ENCODE measurements around the gene FHOD3.

FHOD3 gene

DNA sequence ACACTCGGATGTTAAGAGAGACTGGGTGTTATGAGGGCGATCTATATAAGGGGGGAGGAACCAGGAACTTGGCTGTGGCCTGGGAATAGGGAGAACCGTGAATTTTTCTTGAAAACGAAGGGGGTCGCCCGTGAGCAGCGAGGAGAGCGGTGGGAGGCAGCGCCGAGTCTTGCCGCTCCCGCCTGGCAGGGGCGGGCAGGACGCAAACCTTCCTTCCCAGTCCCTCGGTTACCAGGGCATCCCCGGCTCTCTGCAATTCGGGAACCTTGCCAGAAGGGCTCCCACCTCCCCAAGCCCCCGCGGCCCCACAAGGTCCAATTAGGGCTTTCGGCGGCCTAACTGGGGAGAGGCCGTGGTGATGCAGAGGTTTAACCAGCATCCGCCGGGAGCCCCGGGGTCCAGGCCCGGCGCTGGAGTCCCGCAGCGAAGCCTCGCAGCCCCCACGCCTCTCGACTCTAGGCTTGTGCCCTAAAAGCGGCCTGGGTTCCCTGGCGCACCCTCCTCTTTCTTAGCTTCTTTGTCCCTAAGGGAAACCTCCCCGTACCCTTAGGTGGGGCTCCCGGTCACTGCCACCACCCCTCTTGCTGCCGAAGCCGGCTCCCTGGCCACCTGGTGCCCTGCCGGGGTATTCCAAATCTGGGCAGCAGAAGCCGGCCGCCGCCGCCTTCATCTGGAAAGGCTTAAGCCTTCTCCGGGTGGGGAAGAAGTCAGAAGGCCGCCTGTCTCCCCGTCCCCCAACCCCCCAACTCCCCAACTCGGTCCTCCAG is 680 bp upstream of the FHOD3 start:
- Histone ChIP-seq H3K4me1 (ENCODE audit: control insufficient read depth, low read depth, low read length) (peaks cover 3% of the 10 kb centered on the region), H3K9me3 (ENCODE audit: control insufficient read depth, low read depth, low read length) (no peaks in the 10 kb centered on the region), H3K27me3 (ENCODE audit: control insufficient read depth, insufficient read depth, low read length) (peaks cover 52% of the 10 kb centered on the region), H3K36me3 (ENCODE audit: control insufficient read depth, low read depth, low read length) (no peaks in the 10 kb centered on the region), H3K27ac (ENCODE audit: low read length) (no peak overlapping the region), H3K9ac (ENCODE audit: low read length) (peak overlapping the region; percentile 48), H3K4me3 (ENCODE audit: low read length) (peak overlapping the region; percentile 72)

DNA sequence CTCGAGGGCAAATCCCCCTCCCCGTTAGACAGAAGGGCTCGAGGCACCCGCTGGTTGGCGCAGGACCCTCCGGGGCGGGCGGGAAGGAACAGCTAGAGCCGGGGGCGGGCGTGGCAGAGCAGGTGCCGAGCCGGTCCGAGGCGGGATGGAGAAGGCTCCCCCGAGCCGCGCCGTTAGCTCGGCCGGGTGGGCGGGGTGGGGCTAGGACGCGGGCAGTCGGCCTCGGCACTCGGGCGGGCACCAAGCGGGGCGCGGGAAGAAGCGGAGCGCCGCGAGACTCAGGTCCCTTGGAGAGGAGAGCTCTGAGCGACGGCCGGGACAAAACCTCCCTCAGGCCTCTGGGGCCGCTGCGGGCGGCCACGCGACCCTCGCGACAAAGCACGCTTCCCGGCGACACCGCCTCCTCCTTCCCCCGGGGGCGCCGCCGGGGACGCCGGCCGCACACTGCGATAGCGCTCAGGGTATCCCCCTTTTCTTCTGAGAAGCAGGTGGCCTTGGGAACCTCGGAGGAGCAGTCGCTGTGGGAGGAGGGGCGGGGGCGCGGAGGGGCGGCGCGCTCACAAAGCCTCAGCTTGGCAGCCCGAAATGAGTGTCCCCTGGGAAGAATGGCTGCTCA is 721 bp downstream of the FHOD3 start:
- Histone ChIP-seq H3K9ac (ENCODE audit: low read length) (peak overlapping the region; percentile 52), H3K9me3 (ENCODE audit: control insufficient read depth, low read depth, low read length) (no peaks in the 10 kb centered on the region), H3K36me3 (ENCODE audit: control insufficient read depth, low read depth, low read length) (no peaks in the 10 kb centered on the region), H3K4me3 (ENCODE audit: low read length) (peak overlapping the region; percentile 68), H3K4me1 (ENCODE audit: control insufficient read depth, low read depth, low read length) (peaks cover 4% of the 10 kb centered on the region), H3K27ac (ENCODE audit: low read length) (no peak overlapping the region), H3K27me3 (ENCODE audit: control insufficient read depth, insufficient read depth, low read length) (peaks cover 48% of the 10 kb centered on the region)

DNA sequence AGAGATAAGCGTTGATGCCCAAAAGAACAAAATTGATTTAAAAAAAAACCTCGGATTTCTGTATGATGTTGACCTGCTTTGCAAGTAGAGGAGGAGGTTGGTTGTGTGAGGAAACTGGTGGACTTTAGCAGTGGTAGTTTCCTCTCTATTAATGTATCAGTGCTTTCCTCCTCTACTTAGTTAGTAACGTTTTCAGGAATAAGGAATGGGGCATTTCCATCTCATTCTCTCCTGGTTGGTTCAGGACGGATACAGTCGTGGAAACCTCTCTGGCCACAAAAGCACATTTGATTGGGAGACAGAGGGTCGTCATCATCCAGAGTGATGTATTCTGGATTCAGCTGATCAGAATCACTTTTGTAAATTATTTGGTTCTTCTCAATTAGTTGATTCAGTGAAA is 1.5 kb downstream of the FHOD3 start:
- no peak overlapping the region for H3K9ac ChIP-seq (ENCODE audit: low read length)
- peaks cover 43% of the 10 kb centered on the region for H3K27me3 ChIP-seq (ENCODE audit: control insufficient read depth, insufficient read depth, low read length)
- H3K4me1 ChIP-seq (ENCODE audit: control insufficient read depth, low read depth, low read length), result peaks cover 8% of the 10 kb centered on the region
- no peak overlapping the region for H3K27ac ChIP-seq (ENCODE audit: low read length)
- H3K9me3 ChIP-seq (ENCODE audit: control insufficient read depth, low read depth, low read length), result no peaks in the 10 kb centered on the region
- H3K4me3 ChIP-seq (ENCODE audit: low read length), result peak overlapping the region; percentile 68
- no peaks in the 10 kb centered on the region for H3K36me3 ChIP-seq (ENCODE audit: control insufficient read depth, low read depth, low read length)

DNA sequence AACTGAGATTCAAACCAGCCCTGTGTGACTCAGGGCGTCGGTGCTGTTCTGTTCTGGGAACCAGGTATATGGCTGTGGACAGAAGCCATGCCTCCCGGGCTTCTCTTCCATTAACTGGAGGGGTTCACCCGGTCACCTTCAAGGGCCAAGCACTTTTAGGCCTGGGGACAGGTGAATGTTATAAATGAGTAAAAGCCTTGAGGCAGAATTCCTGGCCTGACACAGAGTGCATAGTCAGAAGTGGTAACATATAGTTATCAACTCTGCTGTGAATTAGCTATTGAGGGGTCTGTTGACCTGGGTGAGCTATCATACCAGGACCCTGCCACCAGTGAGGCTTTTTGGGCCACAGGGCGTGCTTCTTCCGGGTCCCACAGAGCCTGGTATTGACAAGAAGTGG is 2.7 kb downstream of the FHOD3 start:
- H3K36me3 ChIP-seq (ENCODE audit: control insufficient read depth, low read depth, low read length), result no peaks in the 10 kb centered on the region
- peaks cover 8% of the 10 kb centered on the region for H3K4me1 ChIP-seq (ENCODE audit: control insufficient read depth, low read depth, low read length)
- no peaks in the 10 kb centered on the region for H3K9me3 ChIP-seq (ENCODE audit: control insufficient read depth, low read depth, low read length)
- no peak overlapping the region for H3K9ac ChIP-seq (ENCODE audit: low read length)
- H3K27me3 ChIP-seq (ENCODE audit: control insufficient read depth, insufficient read depth, low read length), result peaks cover 31% of the 10 kb centered on the region
- no peak overlapping the region for H3K27ac ChIP-seq (ENCODE audit: low read length)
- no peak overlapping the region for H3K4me3 ChIP-seq (ENCODE audit: low read length)

DNA sequence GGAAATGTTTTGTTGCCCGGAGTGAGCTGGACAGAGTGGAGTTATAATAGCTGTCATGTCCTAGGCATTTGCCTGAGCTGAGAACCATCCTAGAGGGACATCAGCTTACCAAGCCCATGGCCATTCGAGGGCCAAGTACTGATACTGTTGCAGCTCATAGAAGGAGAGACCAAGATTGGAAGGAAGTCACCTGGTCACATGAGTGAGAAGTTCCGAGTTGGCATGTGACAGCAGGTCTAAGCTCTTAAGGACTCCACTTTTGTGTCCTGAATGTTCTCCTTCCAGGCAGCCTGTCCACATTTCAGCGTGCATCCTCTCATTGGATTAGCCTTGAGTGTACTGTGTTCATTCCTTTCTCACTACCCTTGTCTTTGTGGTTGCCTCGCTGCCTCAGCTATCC is 4.4 kb downstream of the FHOD3 start:
- Histone ChIP-seq H3K9ac (ENCODE audit: low read length) (no peak overlapping the region), H3K36me3 (ENCODE audit: control insufficient read depth, low read depth, low read length) (no peaks in the 10 kb centered on the region), H3K27me3 (ENCODE audit: control insufficient read depth, insufficient read depth, low read length) (peaks cover 18% of the 10 kb centered on the region), H3K4me3 (ENCODE audit: low read length) (no peak overlapping the region), H3K27ac (ENCODE audit: low read length) (no peak overlapping the region), H3K9me3 (ENCODE audit: control insufficient read depth, low read depth, low read length) (no peaks in the 10 kb centered on the region), H3K4me1 (ENCODE audit: control insufficient read depth, low read depth, low read length) (peaks cover 5% of the 10 kb centered on the region)

DNA sequence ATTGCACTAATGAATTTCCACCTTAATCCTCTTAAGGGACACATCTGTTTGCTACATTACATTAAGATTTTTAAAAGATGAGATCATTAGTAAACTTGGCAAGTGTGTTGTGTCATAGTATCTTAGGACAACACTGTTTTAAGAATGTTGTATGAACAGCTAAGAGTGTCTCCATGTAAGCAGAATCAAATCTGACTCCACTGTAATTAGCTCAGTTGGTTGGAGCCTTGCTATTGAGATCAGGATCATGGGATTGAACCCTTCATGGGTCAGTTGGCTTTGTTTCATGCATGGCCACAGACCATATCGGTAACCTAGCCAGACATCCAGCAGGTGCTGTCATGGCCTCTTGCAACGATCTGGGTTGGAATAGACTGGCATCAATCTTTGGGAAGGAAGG is 5.2 kb downstream of the FHOD3 start:
- no peak overlapping the region for H3K27ac ChIP-seq (ENCODE audit: low read length)
- peaks cover 5% of the 10 kb centered on the region for H3K4me1 ChIP-seq (ENCODE audit: control insufficient read depth, low read depth, low read length)
- no peaks in the 10 kb centered on the region for H3K36me3 ChIP-seq (ENCODE audit: control insufficient read depth, low read depth, low read length)
- H3K4me3 ChIP-seq (ENCODE audit: low read length), result no peak overlapping the region
- H3K9ac ChIP-seq (ENCODE audit: low read length), result no peak overlapping the region
- no peaks in the 10 kb centered on the region for H3K9me3 ChIP-seq (ENCODE audit: control insufficient read depth, low read depth, low read length)
- H3K27me3 ChIP-seq (ENCODE audit: control insufficient read depth, insufficient read depth, low read length), result peaks cover 18% of the 10 kb centered on the region

DNA sequence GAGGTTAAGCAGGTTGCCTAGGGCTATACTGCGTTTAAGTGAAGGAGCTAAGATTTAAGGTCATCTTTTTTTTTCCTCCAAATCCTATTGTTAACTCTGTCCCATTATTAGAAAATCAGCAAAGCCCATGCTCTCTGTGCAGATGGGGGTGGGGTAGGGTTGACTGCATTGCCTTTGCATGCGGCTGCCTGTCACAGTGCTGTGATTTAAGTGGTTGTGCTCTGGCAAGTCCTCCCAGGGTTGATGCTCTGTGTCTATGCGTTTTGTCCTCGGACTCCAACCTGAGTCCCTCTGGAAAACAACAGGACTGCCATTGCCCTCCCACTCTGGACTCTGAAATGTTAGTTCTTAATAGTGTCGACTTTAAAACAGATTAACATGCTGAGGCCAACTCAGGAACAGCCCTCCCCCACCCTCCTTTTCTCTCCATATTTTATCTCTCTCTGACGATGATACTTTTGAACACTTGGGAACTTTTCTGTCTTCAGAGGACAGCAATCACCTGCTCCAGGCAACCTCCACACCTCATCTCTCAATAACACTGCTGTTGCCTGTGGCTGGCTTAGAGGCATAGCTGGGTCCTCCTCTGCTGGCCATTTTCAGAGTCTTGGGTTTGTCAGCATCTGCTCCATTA is 5.8 kb downstream of the FHOD3 start:
- no peaks in the 10 kb centered on the region for H3K9me3 ChIP-seq (ENCODE audit: control insufficient read depth, low read depth, low read length)
- H3K4me3 ChIP-seq (ENCODE audit: low read length), result no peak overlapping the region
- no peaks in the 10 kb centered on the region for H3K36me3 ChIP-seq (ENCODE audit: control insufficient read depth, low read depth, low read length)
- H3K9ac ChIP-seq (ENCODE audit: low read length), result no peak overlapping the region
- H3K27ac ChIP-seq (ENCODE audit: low read length), result no peak overlapping the region
- H3K27me3 ChIP-seq (ENCODE audit: control insufficient read depth, insufficient read depth, low read length), result peaks cover 18% of the 10 kb centered on the region
- peaks cover 5% of the 10 kb centered on the region for H3K4me1 ChIP-seq (ENCODE audit: control insufficient read depth, low read depth, low read length)

DNA sequence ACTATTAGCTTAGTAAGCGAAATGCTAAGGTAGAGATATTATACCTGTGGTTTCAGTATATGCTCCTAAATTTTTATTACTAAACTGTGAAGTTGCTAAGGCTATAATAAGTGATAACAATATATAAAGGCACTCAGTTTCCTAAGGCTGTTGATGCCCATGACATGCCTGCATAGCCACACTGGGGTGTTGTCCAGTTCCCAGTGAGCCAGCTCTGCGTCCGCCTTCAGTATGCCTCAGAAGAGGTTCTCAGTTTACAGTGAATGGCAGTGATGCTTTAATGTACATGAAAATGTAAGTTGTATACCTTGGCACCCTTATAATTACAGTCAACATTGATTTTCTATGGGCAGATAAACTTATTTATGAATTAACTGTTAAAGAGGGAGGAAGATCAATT is 7.2 kb downstream of the FHOD3 start:
- Histone ChIP-seq H3K9me3 (ENCODE audit: control insufficient read depth, low read depth, low read length) (no peaks in the 10 kb centered on the region), H3K4me1 (ENCODE audit: control insufficient read depth, low read depth, low read length) (peaks cover 12% of the 10 kb centered on the region), H3K27me3 (ENCODE audit: control insufficient read depth, insufficient read depth, low read length) (peaks cover 7% of the 10 kb centered on the region), H3K9ac (ENCODE audit: low read length) (no peak overlapping the region), H3K36me3 (ENCODE audit: control insufficient read depth, low read depth, low read length) (no peaks in the 10 kb centered on the region), H3K4me3 (ENCODE audit: low read length) (no peak overlapping the region), H3K27ac (ENCODE audit: low read length) (no peak overlapping the region)

DNA sequence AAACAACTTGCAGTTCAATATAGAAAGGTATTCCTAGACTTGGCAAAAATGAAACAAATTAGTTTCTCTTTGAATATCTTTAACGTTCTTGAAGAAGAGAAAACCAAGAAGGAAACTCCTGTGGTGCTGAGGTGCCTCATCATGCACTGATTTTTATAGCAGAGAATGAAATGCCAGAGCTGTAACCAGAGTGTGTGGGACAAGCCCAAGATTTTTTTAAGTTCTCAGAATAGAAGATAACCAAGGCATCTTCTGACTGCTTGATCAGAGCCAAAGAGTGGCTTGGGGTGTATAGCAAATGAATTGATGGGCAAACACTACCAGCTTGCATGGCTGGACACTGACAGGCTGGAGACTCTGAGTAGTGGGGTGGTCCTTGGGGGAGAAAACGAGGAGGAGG is 7.9 kb downstream of the FHOD3 start:
- Histone ChIP-seq H3K27ac (ENCODE audit: low read length) (no peak overlapping the region), H3K9ac (ENCODE audit: low read length) (no peak overlapping the region), H3K4me3 (ENCODE audit: low read length) (no peak overlapping the region), H3K4me1 (ENCODE audit: control insufficient read depth, low read depth, low read length) (peaks cover 14% of the 10 kb centered on the region), H3K27me3 (ENCODE audit: control insufficient read depth, insufficient read depth, low read length) (peaks cover under 1% of the 10 kb centered on the region), H3K36me3 (ENCODE audit: control insufficient read depth, low read depth, low read length) (no peaks in the 10 kb centered on the region), H3K9me3 (ENCODE audit: control insufficient read depth, low read depth, low read length) (no peaks in the 10 kb centered on the region)

DNA sequence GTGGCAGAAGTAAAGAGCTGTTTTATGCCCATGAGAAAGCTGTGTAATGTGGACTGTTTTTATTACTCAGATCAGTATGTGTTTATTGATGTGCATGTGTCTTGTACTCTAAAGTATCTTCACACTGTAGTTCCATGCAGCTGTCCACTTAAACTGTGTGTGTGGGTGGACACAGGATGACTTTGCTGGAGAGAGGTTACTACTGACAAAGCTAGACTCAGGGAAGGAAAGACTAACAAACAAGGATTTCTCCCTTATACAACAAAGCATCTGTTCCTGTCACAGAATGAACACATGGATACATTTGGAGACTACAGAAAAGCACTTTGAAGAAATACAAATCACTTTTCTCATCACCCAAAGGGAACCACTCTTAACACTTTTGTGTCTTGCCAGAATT is 10.0 kb downstream of the FHOD3 start:
- Histone ChIP-seq H3K27me3 (ENCODE audit: control insufficient read depth, insufficient read depth, low read length) (no peaks in the 10 kb centered on the region), H3K36me3 (ENCODE audit: control insufficient read depth, low read depth, low read length) (no peaks in the 10 kb centered on the region), H3K9me3 (ENCODE audit: control insufficient read depth, low read depth, low read length) (no peaks in the 10 kb centered on the region), H3K4me3 (ENCODE audit: low read length) (no peak overlapping the region), H3K9ac (ENCODE audit: low read length) (no peak overlapping the region), H3K27ac (ENCODE audit: low read length) (no peak overlapping the region), H3K4me1 (ENCODE audit: control insufficient read depth, low read depth, low read length) (peaks cover 14% of the 10 kb centered on the region)

DNA sequence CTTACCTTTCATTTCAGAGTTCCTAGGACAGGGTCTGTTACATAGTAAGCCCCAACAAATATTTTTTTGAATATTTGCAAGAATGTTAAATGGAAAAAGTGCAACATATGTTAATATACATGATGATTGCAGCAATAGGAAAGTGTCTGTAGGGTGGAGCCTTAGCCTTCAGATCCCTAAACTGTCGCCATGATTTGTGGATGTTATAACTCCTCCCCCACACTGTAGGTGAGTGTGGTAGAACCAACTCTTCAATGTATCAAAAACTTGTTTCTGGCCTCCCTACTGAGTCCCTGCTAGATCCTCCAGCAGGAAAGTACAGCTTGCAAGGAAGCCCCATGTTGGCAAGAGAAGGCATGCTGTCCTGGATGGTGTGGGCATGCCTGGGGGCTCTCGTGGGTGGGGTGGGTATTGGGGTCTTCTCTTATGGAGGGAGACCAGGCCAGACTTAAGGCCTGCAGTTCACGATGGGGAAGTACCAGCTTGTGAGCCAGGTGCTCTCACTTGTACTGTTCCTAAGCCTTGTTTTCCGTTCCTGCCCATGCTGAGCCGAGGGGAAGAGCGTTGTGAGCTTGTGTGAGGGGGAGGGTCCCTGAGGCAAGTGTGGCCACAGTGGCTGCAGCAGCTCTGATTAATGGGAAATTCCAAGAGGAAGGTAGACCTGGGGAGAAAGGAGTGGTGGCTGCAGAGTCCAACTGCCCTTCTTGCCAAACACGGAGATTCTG is 11.4 kb downstream of the FHOD3 start:
- Histone ChIP-seq H3K27me3 (ENCODE audit: control insufficient read depth, insufficient read depth, low read length) (no peaks in the 10 kb centered on the region), H3K4me1 (ENCODE audit: control insufficient read depth, low read depth, low read length) (peaks cover 9% of the 10 kb centered on the region), H3K36me3 (ENCODE audit: control insufficient read depth, low read depth, low read length) (no peaks in the 10 kb centered on the region), H3K4me3 (ENCODE audit: low read length) (no peak overlapping the region), H3K27ac (ENCODE audit: low read length) (no peak overlapping the region), H3K9ac (ENCODE audit: low read length) (no peak overlapping the region), H3K9me3 (ENCODE audit: control insufficient read depth, low read depth, low read length) (no peaks in the 10 kb centered on the region)

Data from iPS-18a (cell line).